HG03280 (cell line): Measurements from ENCODE around the gene SNHG17.

ENCODE experiments used
- ATAC-seq: cut with Tn5 transposase; IDR thresholded peaks from one replicate; pipeline ENCODE4 v1.9.1; 2021; ENCODE audit warnings: mild to moderate bottlenecking, moderate library complexity; ENCODE audit not compliant: unreplicated experiment

SNHG17 gene

DNA sequence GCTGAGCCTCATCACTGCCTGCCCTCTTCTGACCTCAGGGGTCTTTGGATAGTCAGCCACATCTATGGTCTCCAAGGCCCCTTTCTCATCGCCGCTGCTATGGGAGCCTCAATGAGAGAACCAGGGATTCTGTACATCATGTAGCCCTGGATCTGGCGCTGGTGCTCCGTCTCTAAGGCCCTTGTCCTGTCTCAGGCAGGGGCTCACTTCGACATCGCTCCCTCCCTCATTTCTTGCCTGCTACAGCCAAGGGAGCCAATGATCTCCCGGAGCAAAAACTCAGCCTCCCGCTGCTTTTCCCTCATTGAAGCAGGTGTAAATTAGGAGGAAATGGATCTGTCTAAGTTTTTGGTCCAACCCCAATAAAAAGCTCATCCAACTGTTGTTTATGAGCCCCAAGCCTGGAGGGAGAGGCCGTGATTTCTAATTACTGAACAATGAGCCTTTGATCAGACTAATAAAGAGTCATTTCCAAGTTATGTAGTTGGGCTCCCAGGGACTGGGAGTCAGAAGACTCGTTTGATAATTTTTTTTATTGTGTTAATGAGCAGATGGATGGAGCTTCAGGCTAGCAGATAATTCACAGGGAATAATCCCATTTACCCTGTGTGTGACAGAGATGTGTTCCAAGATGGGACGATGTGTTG, 58.0 kb downstream of the SNHG17 start:
- ATAC-seq, result no peak

DNA sequence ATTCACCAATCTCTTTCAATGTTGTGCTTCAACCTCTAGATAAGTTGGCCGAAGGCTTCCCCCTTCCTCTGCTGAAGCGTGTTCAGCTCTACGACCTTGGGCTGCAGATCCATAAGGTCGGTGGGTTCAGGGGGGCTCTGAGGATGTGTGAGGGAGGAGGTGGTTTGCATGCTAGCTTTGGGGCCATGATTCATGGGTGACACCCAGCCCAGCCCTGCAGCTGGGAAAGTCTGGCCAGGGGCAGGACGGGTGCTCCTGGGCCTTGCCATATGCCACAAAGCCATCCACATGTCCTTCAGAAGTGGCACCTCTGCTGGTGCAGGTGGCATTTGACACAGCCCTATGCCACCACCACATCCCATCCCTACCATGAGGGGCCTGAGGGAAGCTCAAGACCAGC, 61.2 kb downstream of the SNHG17 start:
- ATAC-seq, result no peak

DNA sequence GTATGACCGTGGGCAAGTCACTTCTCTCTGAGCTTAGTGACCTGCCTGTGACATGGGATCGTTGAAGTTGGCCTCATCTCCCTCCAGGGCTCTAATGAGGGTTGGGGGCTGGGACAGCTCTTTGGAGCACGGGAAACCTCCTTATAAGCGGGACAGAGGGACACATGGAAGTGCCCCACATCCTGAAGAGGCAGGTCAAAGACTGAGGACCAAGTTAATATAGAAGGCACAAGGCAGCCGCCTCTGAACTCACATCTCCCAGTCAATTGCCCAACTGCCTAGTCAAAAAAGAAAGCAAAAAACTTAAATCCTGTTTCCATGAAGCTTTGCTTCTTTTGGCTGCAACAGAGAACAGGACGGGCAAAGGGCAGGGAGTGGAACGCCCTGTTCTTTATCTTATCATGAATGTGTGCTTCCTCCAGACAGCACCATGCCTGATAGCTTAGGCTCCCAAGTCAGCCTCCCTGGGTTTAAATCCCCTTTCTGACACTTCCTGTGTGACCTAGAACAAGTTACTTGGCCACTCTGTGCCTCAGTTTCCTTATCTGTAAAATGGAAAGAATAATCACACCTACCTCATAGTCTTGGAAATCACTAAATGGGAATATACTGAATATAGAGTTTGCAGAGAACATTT, 61.8 kb downstream of the SNHG17 start:
- no peak for ATAC-seq

DNA sequence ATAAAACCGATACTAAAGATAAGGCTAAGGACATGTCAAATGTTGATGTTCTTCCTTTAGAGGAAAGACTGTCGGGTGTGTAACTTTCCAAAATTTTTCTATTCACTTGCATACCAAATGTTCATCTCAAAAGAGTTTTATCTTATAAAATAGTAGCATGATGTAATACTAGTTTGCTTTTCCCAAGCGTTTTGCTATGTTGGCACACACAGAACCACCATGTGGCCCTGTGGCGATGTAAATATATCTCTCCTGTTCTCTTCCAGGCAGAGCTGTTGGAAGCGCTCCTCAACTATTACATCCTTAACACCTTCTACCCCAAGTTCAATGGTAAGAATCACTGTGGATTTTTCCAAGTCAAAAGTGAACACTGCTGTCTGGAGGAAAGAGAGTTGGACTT, 62.3 kb downstream of the SNHG17 start:
- no peak for ATAC-seq
